Upper lobe of left lung (tissue), 4 donors: ENCODE data around the gene TYW5.

Source experiments
- POLR2A ChIP-seq, 4 donors: fragments of 450-650 bp; IDR thresholded peaks; one replicate each; pipeline ENCODE4 v1.5.1; 2016 to 2017; ENCODE audit warnings: antibody characterized with exemption in 4 of 4, mild to moderate bottlenecking in 2 of 4
- TF ChIP-seq, protein P1 (sequence below), 6 experiments: fragments of 450-650 bp in 4 of 6; fragments of 200-600 bp in 2 of 6; sonication (generic) in 2 of 6; IDR thresholded peaks; one replicate each; pipeline ENCODE4 v1.5.1; 2016 to 2019; ENCODE audit warnings: antibody characterized with exemption in 6 of 6

DNA sequence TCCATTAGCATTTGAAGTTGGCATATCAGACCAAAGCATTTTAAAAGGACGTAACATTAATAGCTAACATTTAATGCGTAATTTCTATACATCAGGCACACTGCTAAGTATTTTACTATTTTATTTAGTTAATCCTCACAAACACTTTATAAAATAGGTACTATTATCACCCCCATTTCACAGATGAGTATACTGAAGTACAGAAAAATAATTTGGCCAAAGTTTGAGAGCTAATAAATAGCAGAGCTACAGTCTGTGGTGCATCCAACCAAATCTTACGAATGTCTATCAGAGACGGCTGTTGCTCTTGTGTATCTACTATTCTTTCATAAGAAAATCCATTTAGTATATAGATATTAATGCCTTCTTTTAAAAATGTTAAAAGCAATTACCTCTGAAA is 11.9 kb downstream of the TYW5 start:
- no peak for TF ChIP-seq POLR2A (IDR thresholded peaks at IDR 0.05)
- TF ChIP-seq, protein P1, sequence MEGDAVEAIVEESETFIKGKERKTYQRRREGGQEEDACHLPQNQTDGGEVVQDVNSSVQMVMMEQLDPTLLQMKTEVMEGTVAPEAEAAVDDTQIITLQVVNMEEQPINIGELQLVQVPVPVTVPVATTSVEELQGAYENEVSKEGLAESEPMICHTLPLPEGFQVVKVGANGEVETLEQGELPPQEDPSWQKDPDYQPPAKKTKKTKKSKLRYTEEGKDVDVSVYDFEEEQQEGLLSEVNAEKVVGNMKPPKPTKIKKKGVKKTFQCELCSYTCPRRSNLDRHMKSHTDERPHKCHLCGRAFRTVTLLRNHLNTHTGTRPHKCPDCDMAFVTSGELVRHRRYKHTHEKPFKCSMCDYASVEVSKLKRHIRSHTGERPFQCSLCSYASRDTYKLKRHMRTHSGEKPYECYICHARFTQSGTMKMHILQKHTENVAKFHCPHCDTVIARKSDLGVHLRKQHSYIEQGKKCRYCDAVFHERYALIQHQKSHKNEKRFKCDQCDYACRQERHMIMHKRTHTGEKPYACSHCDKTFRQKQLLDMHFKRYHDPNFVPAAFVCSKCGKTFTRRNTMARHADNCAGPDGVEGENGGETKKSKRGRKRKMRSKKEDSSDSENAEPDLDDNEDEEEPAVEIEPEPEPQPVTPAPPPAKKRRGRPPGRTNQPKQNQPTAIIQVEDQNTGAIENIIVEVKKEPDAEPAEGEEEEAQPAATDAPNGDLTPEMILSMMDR (IDR thresholded peaks at IDR 0.05), result no peak
